Astrocyte of the spinal cord (primary cell): ENCODE results near the gene CRACDL.
A peak's percentile ranks its signal among the peaks of the same experiment; 100 is the strongest.

Experiments
- DNase-seq: peaks from one replicate; pipeline ENCODE4 v3.0.0; 2011; ENCODE audit warnings: low read depth, low spot score
- H3K4me3 ChIP-seq: 2 replicates; pipeline ENCODE4 v1.5.1; 2011; ENCODE audit warnings: low read depth, mild to moderate bottlenecking, low read length, moderate library complexity
- in situ Hi-C: cut with HindIII; loops from 2 replicates; pipeline ENCODE4 v1.10.0; 2017; ENCODE audit warnings: low sequenced_read_pairs
- TF ChIP-seq, protein P1 (sequence below): IDR thresholded peaks from 2 replicates; pipeline ENCODE4 v1.5.1; 2012; ENCODE audit warnings: low read depth, mild to moderate bottlenecking, low read length, inconsistent platforms

Gene CRACDL, protein sequence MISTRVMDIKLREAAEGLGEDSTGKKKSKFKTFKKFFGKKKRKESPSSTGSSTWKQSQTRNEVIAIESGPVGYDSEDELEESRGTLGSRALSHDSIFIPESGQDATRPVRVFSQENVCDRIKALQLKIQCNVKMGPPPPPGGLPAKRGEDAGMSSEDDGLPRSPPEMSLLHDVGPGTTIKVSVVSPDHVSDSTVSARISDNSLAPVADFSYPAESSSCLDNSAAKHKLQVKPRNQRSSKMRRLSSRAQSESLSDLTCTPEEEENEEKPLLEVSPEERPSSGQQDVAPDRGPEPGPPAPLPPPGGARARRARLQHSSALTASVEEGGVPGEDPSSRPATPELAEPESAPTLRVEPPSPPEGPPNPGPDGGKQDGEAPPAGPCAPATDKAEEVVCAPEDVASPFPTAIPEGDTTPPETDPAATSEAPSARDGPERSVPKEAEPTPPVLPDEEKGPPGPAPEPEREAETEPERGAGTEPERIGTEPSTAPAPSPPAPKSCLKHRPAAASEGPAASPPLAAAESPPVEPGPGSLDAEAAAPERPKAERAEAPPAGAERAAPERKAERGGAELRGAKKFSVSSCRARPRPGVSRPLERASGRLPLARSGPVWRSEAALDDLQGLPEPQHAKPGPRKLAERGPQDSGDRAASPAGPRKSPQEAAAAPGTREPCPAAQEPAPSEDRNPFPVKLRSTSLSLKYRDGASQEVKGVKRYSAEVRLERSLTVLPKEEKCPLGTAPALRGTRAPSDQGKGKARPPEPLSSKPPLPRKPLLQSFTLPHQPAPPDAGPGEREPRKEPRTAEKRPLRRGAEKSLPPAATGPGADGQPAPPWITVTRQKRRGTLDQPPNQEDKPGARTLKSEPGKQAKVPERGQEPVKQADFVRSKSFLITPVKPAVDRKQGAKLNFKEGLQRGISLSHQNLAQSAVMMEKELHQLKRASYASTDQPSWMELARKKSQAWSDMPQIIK

DNA sequence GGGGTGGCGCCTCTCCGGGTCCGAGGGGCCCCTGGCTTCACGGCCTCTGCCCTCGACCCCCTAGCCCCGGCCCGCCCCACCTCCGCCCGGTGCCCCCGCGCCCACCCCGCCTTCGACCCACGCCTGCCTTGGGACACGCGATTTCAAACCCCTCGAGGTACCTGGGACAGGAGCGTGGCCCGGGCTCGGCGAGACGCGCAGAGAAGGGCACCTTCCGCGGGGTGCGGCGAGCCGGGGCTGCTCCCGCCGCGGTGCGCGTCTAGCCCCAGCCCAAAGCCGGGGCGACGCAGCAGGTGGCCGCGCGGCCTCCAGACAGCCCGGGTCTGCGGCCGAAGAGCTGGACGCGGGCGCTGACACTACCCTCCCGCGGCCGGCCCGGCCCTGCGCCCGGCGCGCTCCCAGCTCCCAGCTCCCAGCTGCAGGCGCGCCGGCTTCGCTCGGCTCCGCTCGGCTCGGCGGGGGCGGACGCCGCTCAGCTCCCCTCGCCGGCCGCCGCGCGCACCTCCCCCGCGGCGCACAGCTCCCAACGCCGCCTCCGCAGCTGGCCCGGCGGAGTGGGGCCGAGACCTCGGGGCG, at the start of gene CRACDL:
Gene CRACDL (minus strand): TSS at position 449 of the 576 bp plus-strand sequence. CDS start 89,425 bp downstream, outside the sequence.
- DNase-seq: no peak
- in situ Hi-C loops: no loop called here
- TF ChIP-seq, protein P1, sequence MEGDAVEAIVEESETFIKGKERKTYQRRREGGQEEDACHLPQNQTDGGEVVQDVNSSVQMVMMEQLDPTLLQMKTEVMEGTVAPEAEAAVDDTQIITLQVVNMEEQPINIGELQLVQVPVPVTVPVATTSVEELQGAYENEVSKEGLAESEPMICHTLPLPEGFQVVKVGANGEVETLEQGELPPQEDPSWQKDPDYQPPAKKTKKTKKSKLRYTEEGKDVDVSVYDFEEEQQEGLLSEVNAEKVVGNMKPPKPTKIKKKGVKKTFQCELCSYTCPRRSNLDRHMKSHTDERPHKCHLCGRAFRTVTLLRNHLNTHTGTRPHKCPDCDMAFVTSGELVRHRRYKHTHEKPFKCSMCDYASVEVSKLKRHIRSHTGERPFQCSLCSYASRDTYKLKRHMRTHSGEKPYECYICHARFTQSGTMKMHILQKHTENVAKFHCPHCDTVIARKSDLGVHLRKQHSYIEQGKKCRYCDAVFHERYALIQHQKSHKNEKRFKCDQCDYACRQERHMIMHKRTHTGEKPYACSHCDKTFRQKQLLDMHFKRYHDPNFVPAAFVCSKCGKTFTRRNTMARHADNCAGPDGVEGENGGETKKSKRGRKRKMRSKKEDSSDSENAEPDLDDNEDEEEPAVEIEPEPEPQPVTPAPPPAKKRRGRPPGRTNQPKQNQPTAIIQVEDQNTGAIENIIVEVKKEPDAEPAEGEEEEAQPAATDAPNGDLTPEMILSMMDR: no peak
- H3K4me3 ChIP-seq: peak within 1 kb of the TSS; percentile 10

DNA sequence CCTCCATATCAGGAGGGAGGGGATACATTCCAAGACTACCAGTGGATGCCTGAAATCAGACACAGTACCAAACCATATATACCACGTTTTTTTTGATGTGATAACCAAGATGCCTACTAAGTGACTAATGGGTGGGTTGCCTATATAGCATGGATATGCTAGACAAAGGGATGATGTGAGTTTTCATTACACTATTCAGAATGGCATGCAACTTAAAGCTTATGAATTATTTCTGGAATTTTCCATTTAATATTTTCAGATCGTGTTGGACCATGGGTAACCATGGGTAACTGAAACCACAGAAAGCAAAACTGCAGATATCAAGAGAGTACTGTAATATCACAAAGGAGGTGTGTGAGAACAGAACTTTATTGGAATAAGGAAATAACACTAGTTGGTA, 39.6 kb upstream of the CRACDL start:
- DNase-seq: no peak
- H3K4me3 ChIP-seq: no peak overlapping the region
- TF ChIP-seq, protein P1: no peak
- in situ Hi-C loops: no loop called here

DNA sequence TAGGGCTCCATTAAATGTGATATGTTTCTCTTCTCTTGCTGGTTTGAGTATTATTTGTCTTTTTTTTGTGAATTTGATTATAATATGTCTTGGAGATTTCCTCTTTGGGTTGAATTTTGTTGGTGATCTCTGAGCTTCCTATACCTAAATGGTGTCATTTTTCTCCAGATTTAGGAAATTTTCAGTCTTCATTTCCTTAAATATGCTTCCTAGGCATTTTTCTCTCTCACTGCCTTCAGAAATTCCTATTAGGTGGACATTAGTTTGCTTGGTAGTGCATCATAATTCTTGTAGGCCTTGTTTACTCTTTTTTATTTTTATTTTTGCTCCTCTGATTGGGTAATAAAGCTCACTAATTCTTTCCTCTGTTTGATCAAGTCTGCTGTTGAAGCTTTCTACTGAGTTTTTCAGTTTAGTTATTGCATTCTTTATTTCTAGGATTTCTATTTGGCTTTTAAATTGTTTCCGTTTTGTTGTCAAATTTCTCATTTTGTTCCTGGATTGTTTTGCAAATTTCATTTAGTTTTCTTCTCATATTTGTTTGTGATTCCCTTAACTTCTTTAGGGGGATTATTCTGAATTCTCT, 36.6 kb upstream of the CRACDL start:
- no peak for DNase-seq
- in situ Hi-C loops: no loop called here
- no peak overlapping the region for H3K4me3 ChIP-seq
- TF ChIP-seq, protein P1: no peak

DNA sequence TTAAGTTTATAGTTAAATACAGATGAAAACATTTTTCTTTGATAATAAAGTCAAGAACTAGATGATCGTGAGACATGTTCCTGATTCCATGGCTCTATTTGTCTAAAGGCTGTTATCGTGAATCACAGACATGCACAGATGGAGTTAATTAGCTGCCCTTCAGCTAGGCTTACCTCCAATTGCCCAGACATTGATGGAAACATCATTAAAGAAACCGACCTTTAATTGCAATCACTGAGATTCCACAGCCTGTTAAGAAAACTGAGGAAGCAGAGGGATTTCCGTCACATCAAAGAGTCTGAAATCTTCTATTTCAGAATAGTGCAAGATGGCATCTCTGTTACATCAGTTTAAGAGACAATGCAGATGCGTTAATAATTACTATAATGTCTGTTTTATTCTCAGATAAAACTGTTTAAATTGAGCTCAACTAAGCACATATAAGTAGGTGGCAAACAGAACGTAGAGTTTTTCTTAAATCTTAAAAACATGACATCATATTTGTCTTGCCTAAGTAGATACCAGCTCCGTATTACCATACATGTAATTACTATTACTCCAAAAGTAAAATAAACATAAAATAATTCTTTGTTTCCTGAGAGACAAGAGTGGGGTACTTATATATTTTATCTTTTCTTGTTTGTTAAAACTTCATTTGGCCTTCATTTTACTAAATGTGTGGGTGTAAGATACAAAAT, 23.9 kb upstream of the CRACDL start:
- no peak overlapping the region for H3K4me3 ChIP-seq
- in situ Hi-C loops: no loop called here
- TF ChIP-seq, protein P1: no peak
- no peak for DNase-seq

DNA sequence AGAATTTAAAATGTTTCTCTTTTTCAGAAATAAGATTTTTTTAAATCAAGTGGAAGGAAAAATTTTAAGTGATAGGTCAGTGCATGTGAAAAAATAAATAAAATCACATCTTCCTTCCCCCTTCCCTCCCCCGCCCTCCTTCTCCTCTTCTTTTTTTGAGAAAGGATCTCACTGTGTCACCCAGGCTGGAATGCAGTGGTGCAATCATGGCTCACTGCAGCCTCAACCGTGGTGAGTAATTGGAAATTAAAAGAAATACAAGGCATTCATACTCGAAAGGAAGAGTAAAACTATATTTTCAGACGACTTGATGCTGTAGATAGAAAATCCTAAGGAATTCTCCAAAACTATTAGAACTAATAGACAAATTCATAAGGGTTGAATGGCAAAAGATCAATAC, 16.9 kb upstream of the CRACDL start:
- in situ Hi-C loops: no loop called here
- TF ChIP-seq, protein P1: no peak
- DNase-seq: no peak
- no peak overlapping the region for H3K4me3 ChIP-seq
